SU-DHL-6 (cell line): ENCODE results near the gene TENM4.

Experiments used
- CTCF ChIP-seq: fragments of 200-600 bp; sonication (generic); IDR thresholded peaks from one replicate; pipeline ENCODE4 v1.5.1; 2017; ENCODE audit warnings: antibody characterized with exemption, mild to moderate bottlenecking, low read length, moderate library complexity; ENCODE audit not compliant: insufficient read depth, poor library complexity, severe bottlenecking
- EZH2phosphoT487 ChIP-seq: fragments of 200-600 bp; sonication (generic), shearing (Covaris generic); conservative IDR thresholded peaks from 2 replicates; pipeline ENCODE4 v1.6.1; 2018; ENCODE audit warnings: mild to moderate bottlenecking, antibody characterized with exemption, low read length, moderate library complexity, mixed read lengths

DNA sequence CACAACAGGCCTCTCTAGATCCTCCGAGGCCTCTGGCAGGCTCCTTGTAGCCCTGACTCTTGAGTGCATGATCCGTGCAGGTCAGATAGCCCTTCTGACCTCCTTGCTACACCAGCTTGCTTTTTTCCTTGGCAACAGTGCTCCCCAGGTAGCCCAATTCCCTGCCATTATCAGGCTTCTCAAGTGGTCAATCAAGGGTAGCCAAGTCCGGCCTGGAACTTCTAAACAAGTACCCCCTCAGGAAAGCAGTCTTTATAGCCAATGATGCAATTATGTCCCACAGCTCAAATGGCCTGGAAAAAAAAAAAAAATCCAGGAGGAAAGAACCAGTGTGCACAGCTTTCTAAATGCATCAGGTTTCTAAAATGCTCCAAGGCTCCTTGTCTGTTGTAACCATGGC is 59.8 kb downstream of the TENM4 start:
- TF ChIP-seq CTCF (no peak), EZH2phosphoT487 (no peak)
